ENCODE measurements around the gene RAI14. TPM values are rescaled to one million over a fixed set of nuclear protein-coding genes. Genes with fewer than 3 reads are reported as not detected.

RAI14 gene
- total RNA-seq, 3 donors from 2014 or later: 12.5 to 38.7 (median 22.4) TPM

GRCh38 chr5:34666392-34667080 is 10.4 kb downstream of the RAI14 start:
- intact Hi-C loops (cut with DNase I; ENCODE audit: low total_unique reads): loop anchor here (5.0 kb wide), 1 partner anchor 226 kb away; no protein-coding TSS in a partner anchor
- Histone ChIP-seq H3K27me3 (no peaks in the 10 kb centered on the region), H3K4me1 (no peaks in the 10 kb centered on the region), H3K9me3 (no peaks in the 10 kb centered on the region), H3K4me3 (no peak overlapping the region), H3K27ac (no peak overlapping the region), H3K36me3 (no peaks in the 10 kb centered on the region)
- TF ChIP-seq CTCF (IDR thresholded peaks at IDR 0.05) (no peak), POLR2AphosphoS5 (IDR thresholded peaks at IDR 0.05) (no peak), POLR2A (IDR thresholded peaks at IDR 0.05) (no peak)
- DNase-seq (ENCODE audit: low spot score in 2 of 2): no peak

DNA sequence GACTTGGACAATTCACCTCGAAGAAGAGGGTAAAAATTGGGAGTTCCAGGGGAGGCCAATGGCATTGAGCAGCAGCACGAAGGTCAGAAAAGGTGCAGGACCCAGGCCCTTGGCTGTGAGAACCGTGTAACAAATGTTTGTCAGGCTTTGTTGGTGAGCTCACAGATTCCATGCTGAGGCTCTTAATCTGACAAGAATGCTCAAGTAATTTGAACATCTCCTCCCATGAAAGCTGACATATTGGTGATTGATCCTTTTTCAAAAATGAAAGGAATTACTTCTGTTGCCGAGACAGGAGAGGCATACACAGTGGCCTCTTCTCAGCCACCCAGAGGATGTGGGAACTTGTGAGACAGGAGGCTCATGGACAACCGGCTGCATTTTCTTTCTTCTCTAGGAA is 11.6 kb downstream of the RAI14 start:
- TF ChIP-seq POLR2AphosphoS5 (IDR thresholded peaks at IDR 0.05): no peak
- no peak for TF ChIP-seq POLR2A (IDR thresholded peaks at IDR 0.05)
- no peak for TF ChIP-seq CTCF (IDR thresholded peaks at IDR 0.05)
- Histone ChIP-seq H3K9me3 (no peaks in the 10 kb centered on the region), H3K4me3 (no peak overlapping the region), H3K36me3 (no peaks in the 10 kb centered on the region), H3K4me1 (no peaks in the 10 kb centered on the region), H3K27me3 (no peaks in the 10 kb centered on the region), H3K27ac (no peak overlapping the region)
- DNase-seq (ENCODE audit: low spot score in 2 of 2): no peak
- intact Hi-C loops (cut with DNase I; ENCODE audit: low total_unique reads): loop anchor here (5.0 kb wide), 1 partner anchor 225 kb away; no protein-coding TSS in a partner anchor

DNA sequence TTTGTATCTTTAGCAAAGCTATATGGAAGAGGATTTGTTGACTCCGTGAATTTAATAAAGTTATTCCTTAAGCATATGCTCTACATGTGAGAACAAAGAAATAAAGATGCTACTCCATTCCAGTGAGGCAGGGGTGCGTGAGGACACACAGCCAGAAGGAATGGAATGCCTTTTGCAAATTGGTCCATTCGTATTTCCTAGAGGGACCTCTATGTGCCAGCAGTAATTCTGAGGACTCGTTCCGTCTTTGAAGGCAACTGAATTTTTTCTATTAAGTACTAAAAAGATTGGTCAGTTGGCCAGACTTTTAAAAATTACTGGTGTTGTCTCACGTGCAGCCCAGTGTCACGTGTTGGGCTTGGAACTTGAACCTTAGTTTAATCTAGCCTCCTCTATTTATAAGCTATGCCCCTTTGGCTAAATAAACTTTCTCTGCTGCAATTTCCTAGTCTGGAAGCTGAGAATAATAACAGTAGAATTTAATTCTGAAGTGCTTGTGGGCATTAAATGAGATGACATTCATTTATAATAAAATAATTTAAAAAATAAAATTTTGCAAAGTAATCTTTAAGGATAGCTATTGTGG is 13.9 kb downstream of the RAI14 start:
- no peak for TF ChIP-seq POLR2A (IDR thresholded peaks at IDR 0.05)
- no peak for TF ChIP-seq CTCF (IDR thresholded peaks at IDR 0.05)
- no peak for TF ChIP-seq POLR2AphosphoS5 (IDR thresholded peaks at IDR 0.05)
- Histone ChIP-seq H3K4me3 (no peak overlapping the region), H3K27me3 (no peaks in the 10 kb centered on the region), H3K4me1 (no peaks in the 10 kb centered on the region), H3K27ac (no peak overlapping the region), H3K9me3 (no peaks in the 10 kb centered on the region), H3K36me3 (no peaks in the 10 kb centered on the region)
- intact Hi-C loops (cut with DNase I; ENCODE audit: low total_unique reads): loop anchor here (5.0 kb wide), 1 partner anchor 222 kb away; no protein-coding TSS in a partner anchor
- DNase-seq (ENCODE audit: low spot score in 2 of 2): no peak

- no peak for DNase-seq (ENCODE audit: low spot score in 2 of 2)
- H3K9me3 ChIP-seq: no peaks in the 10 kb centered on the region
- no peaks in the 10 kb centered on the region for H3K4me1 ChIP-seq
- H3K27me3 ChIP-seq: no peaks in the 10 kb centered on the region
- no peaks in the 10 kb centered on the region for H3K36me3 ChIP-seq
- H3K27ac ChIP-seq: no peak overlapping the region
- no peak for TF ChIP-seq POLR2A (IDR thresholded peaks at IDR 0.05)
- TF ChIP-seq POLR2AphosphoS5 (IDR thresholded peaks at IDR 0.05): no peak
- TF ChIP-seq CTCF (IDR thresholded peaks at IDR 0.05): no peak
- no peak overlapping the region for H3K4me3 ChIP-seq
- intact Hi-C loops (cut with DNase I; ENCODE audit: low total_unique reads): no loop called here
Observed at GRCh38 chr5:34672196-34672595, 16.1 kb downstream of the RAI14 start.

DNA sequence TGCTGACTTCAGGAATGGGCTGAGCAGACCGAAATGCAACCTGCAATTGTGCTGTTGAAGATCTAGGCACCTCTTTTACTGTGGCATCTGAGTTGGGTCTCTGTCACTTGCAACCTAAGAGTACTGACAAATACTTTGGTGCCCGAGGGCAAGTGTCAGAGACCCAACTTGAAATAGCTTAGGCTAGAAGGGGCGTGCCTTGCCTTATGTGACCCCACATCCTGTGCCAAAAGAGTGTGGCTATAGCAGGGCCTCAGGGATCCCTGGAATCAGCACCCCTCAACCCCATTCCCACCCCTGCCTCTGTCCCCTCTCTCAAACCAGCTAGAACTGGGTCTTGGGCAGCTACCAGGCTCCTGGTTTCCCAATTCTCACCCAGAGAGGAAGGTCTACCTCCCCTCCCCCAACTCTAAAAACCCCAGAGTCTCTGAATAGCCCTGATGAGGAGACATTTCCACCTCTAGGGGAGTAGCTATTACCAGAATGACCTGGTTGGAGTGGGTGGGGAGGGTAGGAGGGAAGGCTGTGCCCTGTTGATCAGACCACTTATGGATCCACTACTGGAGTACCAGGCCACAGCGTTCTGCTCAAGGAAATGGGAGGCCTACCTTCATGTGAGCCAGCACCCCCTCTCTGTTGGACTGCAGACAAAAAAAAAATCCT is 17.5 kb downstream of the RAI14 start:
- H3K4me3 ChIP-seq: no peak overlapping the region
- intact Hi-C loops (cut with DNase I; ENCODE audit: low total_unique reads): no loop called here
- no peaks in the 10 kb centered on the region for H3K36me3 ChIP-seq
- DNase-seq (ENCODE audit: low spot score in 2 of 2): no peak
- H3K27ac ChIP-seq: peak overlapping the region; percentile 76 to 77
- no peaks in the 10 kb centered on the region for H3K9me3 ChIP-seq
- no peaks in the 10 kb centered on the region for H3K27me3 ChIP-seq
- no peaks in the 10 kb centered on the region for H3K4me1 ChIP-seq
- TF ChIP-seq POLR2AphosphoS5 (IDR thresholded peaks at IDR 0.05): no peak
